Suprapubic skin (tissue), 2 donors: ENCODE results near the gene GPR146.

Source experiments
- EP300 ChIP-seq: sonication (generic); formaldehyde crosslinking; IDR thresholded peaks from one replicate; pipeline ENCODE4 v1.6.1; 2017; ENCODE audit warnings: antibody characterized with exemption
- POLR2A ChIP-seq, 2 donors: fragments of 450-650 bp; IDR thresholded peaks; one replicate each; pipeline ENCODE4 v1.6.1; 2017; ENCODE audit warnings: antibody characterized with exemption in 2 of 2, mild to moderate bottlenecking in 2 of 2, moderate library complexity in 2 of 2

GRCh38 chr7:1033546-1034145 is 10.7 kb upstream of the GPR146 start:
- TF ChIP-seq POLR2A (IDR thresholded peaks at IDR 0.05) (no peak), EP300 (no peak)
